ENCODE results near the gene RTN1.

Gene RTN1

DNA sequence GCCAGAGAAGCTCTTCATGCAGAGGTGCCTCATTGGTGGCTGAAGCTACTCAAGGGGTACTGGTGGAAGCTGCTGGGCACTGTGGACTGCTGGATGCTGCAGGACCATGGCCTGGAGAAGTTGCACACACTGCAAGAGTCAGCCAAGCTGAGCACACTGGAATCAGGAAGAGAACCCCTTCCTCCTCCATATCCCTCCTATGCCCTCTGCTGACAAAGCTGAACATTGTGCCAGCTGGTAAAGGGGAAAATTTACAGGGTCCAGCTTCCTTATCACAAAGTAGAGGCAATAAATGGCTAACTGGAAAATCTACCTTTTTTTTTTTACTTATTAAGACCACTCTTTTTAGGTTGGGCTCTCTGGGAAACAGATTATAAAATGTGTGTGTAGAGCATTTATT, 300.5 kb downstream of the RTN1 start:
- no peak overlapping the region for H3K4me3 ChIP-seq (ENCODE audit: low read depth, low read length)
- TF ChIP-seq, protein P1, sequence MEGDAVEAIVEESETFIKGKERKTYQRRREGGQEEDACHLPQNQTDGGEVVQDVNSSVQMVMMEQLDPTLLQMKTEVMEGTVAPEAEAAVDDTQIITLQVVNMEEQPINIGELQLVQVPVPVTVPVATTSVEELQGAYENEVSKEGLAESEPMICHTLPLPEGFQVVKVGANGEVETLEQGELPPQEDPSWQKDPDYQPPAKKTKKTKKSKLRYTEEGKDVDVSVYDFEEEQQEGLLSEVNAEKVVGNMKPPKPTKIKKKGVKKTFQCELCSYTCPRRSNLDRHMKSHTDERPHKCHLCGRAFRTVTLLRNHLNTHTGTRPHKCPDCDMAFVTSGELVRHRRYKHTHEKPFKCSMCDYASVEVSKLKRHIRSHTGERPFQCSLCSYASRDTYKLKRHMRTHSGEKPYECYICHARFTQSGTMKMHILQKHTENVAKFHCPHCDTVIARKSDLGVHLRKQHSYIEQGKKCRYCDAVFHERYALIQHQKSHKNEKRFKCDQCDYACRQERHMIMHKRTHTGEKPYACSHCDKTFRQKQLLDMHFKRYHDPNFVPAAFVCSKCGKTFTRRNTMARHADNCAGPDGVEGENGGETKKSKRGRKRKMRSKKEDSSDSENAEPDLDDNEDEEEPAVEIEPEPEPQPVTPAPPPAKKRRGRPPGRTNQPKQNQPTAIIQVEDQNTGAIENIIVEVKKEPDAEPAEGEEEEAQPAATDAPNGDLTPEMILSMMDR (IDR thresholded peaks at IDR 0.05; ENCODE audit: borderline replicate concordance, insufficient read depth, low read depth, low read length), result no peak

DNA sequence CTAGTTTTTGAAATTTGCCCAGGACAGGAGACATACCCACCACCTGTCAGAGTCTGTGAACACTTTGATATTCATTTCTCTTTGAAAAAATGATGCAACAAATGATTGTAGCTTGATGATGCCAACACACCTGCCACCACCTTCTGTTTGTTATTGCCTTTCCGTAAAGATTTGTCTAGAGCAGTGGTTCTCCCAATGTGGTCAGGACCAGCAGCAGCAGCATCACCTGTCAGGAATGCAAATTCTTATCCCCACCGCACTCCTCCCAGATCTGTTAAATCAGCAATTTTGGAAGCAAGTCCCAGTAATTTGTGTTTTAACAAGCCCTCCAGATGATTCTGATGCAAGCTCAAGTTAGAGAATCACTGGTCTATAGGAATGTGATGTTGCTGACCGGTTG, 303.9 kb downstream of the RTN1 start:
- TF ChIP-seq, protein P1 (IDR thresholded peaks at IDR 0.05; ENCODE audit: borderline replicate concordance, insufficient read depth, low read depth, low read length), result no peak
- no peak overlapping the region for H3K4me3 ChIP-seq (ENCODE audit: low read depth, low read length)

DNA sequence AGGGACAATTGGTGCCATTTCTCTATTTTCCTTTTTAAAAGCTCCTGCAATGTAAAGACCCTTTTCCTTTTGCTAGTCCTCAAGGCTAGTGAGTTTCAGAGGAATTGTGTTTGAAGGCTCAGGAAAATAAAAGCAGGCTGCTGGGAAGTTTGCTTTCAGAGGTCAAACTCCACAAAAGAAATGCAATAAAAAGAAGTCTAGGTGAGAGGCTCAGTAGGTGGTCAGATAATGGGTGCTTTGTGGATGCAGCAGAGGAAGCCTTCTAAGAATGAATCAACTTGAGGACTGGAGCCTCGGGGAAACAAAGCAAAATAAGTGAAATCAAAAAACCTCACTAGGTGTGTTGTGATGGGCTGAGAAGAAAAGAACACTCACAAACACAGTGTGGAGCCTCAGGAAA, 304.3 kb downstream of the RTN1 start:
- TF ChIP-seq, protein P1 (IDR thresholded peaks at IDR 0.05; ENCODE audit: borderline replicate concordance, insufficient read depth, low read depth, low read length), result no peak
- no peak overlapping the region for H3K4me3 ChIP-seq (ENCODE audit: low read depth, low read length)

DNA sequence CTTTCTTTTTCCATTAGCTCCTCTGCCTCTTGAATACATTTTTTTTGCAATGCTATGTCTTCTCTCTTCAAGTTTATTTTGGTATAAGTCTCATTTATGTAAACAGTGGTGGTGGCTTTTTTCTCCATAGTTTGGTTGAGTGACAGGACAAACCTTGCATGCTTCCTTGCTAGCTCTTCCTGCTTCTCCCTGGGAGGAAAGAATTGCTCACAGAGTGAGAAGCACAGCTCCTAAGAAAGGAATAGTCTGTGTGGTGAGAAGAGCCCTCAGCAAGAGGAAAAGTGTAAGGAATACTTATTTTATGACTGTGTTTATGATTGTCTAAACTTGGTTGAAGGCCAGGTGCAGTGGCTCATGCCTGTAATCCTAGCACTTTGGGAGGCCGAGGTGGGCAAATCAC, 305.5 kb downstream of the RTN1 start:
- TF ChIP-seq, protein P1 (IDR thresholded peaks at IDR 0.05; ENCODE audit: borderline replicate concordance, insufficient read depth, low read depth, low read length), result no peak

DNA sequence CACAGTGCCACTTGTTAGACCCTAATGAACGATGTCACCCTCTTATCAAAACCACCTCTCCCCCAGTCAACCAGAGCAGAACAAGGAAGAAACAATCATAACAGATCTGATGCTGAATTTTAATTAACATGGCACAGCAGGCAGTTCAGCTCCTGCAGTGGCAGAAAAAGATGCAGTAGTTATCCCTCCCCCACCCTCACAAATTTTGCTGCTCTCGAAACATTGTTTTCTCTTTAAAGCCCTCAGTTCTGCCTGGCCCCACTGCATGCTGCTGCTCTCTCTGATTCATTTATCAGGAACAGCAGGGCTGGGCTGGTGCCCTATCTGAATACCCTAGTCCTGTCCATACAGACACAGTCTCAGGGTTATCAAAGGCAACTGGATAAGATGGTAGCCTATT, 306.2 kb downstream of the RTN1 start:
- TF ChIP-seq, protein P1 (IDR thresholded peaks at IDR 0.05; ENCODE audit: borderline replicate concordance, insufficient read depth, low read depth, low read length), result no peak

More for the DNA sequence above, 305.5 kb downstream of the RTN1 start:
- no peak overlapping the region for H3K4me3 ChIP-seq (ENCODE audit: low read depth, low read length)

DNA sequence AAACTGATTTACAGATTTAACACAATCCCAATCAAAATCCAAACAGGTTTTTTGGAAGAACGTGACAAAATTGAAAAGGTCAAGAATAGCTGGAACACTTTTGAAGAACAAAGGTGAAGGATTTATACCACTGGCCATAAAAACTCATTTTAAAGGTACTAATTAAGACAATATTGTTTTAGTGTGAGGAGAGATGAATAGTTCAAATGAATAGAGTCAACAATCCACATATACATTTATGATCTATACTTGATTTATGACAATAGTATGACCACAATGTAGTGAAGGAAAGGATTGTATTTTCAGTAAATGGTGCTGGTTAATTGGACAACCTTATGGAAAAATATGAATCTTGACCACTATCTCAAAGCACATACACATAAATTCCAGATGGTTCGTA, 323.3 kb downstream of the RTN1 start:
- TF ChIP-seq, protein P1 (IDR thresholded peaks at IDR 0.05; ENCODE audit: borderline replicate concordance, insufficient read depth, low read depth, low read length), result no peak
- H3K4me3 ChIP-seq (ENCODE audit: low read depth, low read length), result no peak overlapping the region

More for the DNA sequence above, 306.2 kb downstream of the RTN1 start:
- no peak overlapping the region for H3K4me3 ChIP-seq (ENCODE audit: low read depth, low read length)
